PC-3 (cell line): Measurements from ENCODE around the gene PRPF31. TPM values are rescaled to one million over a fixed set of nuclear protein-coding genes. Genes with fewer than 3 reads are reported as not detected.

Source experiments
- ATAC-seq: fragments of 200-7000 bp; cut with Tn5 transposase; 2 replicates; pipeline ENCODE4 v1.9.1; 2020; ENCODE audit warnings: mild to moderate bottlenecking, moderate library complexity
- BruUV-seq: library from RNA; stranded (reverse); fragments of 400-500 nt; replicated peaks from 2 replicates; lab custom pipeline; 2021; lab: Mats Ljungman, UMichigan
- CTCF ChIA-PET: fragments of 300-600 bp; sonication (Branson Sonifier 250); formaldehyde crosslinking; loops from one replicate; lab custom pipeline; 2022; ENCODE audit warnings: antibody characterized with exemption; lab: Charles Lee
- POLR2A ChIA-PET: fragments of 300-600 bp; sonication (Branson Sonifier 250); formaldehyde crosslinking; loops from one replicate; lab custom pipeline; 2022; ENCODE audit warnings: antibody characterized with exemption; ENCODE audit not compliant: unreplicated experiment; lab: Charles Lee
- DNase-seq: peaks from one replicate; pipeline ENCODE4 v3.0.0-alpha.2; 2015
- H2AFZ ChIP-seq: fragments of 300-600 bp; sonication (generic); 2 replicates; pipeline ENCODE4 v1.6.0; 2016; ENCODE audit warnings: antibody characterized with exemption, low read length
- H3F3A ChIP-seq: fragments of 300-600 bp; sonication (generic); one replicate; pipeline ENCODE4 v1.6.0; 2017; ENCODE audit warnings: antibody characterized with exemption, low read length, control low read depth, mild to moderate bottlenecking; ENCODE audit not compliant: unreplicated experiment
- H3K27ac ChIP-seq: fragments of 300-600 bp; sonication (generic); 2 replicates; pipeline ENCODE4 v1.5.1; 2016; ENCODE audit warnings: mild to moderate bottlenecking, low read length
- H3K27me3 ChIP-seq: fragments of 300-600 bp; sonication (generic); 2 replicates; pipeline ENCODE4 v1.6.1; 2016; ENCODE audit warnings: low read length, mixed read lengths
- H3K36me3 ChIP-seq: fragments of 300-600 bp; sonication (generic); 2 replicates; pipeline ENCODE4 v1.6.1; 2016; ENCODE audit warnings: low read depth, mixed run types, low read length, mixed read lengths
- H3K4me1 ChIP-seq: fragments of 300-600 bp; sonication (generic); 2 replicates; pipeline ENCODE4 v1.5.1; 2016; ENCODE audit warnings: low read length; ENCODE audit not compliant: insufficient read depth
- H3K4me2 ChIP-seq: fragments of 300-600 bp; sonication (generic); 2 replicates; pipeline ENCODE4 v1.6.0; 2016; ENCODE audit warnings: low read length
- H3K4me3 ChIP-seq: fragments of 300-600 bp; sonication (generic); 2 replicates; pipeline ENCODE4 v1.5.1; 2016; ENCODE audit warnings: mild to moderate bottlenecking, low read length, mixed read lengths
- H3K79me2 ChIP-seq: fragments of 300-600 bp; sonication (generic); 2 replicates; pipeline ENCODE4 v1.6.1; 2017; ENCODE audit warnings: low read length, mixed read lengths
- H3K9ac ChIP-seq: fragments of 300-600 bp; sonication (generic); 2 replicates; pipeline ENCODE4 v1.6.0; 2016; ENCODE audit warnings: mild to moderate bottlenecking, low read length
- H3K9me2 ChIP-seq: fragments of 300-600 bp; sonication (generic); replicated peaks from 2 replicates; pipeline ENCODE4 v1.6.1; 2016; ENCODE audit warnings: mixed run types, low read length, mixed read lengths
- H3K9me3 ChIP-seq: fragments of 300-600 bp; sonication (generic); 2 replicates; pipeline ENCODE4 v1.6.1; 2016; ENCODE audit warnings: low read length, mixed read lengths
- H4K20me1 ChIP-seq: fragments of 300-600 bp; sonication (generic); 2 replicates; pipeline ENCODE4 v1.6.1; 2016; ENCODE audit warnings: low read length, mixed read lengths
- CTCF ChIP-seq: fragments of 300-600 bp; sonication (generic); conservative IDR thresholded peaks from 2 replicates; pipeline ENCODE4 v1.5.1; 2017; ENCODE audit warnings: antibody characterized with exemption, low read depth, mild to moderate bottlenecking, low read length
- EZH2 ChIP-seq: fragments of 300-600 bp; sonication (generic); IDR thresholded peaks from one replicate; pipeline ENCODE4 v1.6.1; 2017; ENCODE audit warnings: antibody characterized with exemption, mild to moderate bottlenecking, low read length; ENCODE audit not compliant: unreplicated experiment
- EZH2phosphoT487 ChIP-seq: fragments of 300-600 bp; sonication (generic); IDR thresholded peaks from 2 replicates; pipeline ENCODE4 v1.6.1; 2018; ENCODE audit warnings: mild to moderate bottlenecking, antibody characterized with exemption, low read length, borderline replicate concordance
- intact Hi-C: fragments of 100-400 bp; cut with micrococcal nuclease; formaldehyde crosslinking; loops from 2 replicates; pipeline ENCODE4 v1.9.0; 2023
- total RNA-seq: library from RNA; depleted of rRNA; stranded (reverse); fragments of >200 nt; gene quantifications from 2 replicates; pipeline ENCODE4 v1.2.3, GENCODE V29; 2014

PRPF31 gene
- total RNA-seq, 1 experiment from 2014 or later = 170 TPM

- no peak overlapping the region for H3K4me3 ChIP-seq
- no TSS peak for BruUV-seq
- no peaks in the 10 kb centered on the region for H3F3A ChIP-seq
- H2AFZ ChIP-seq = no peak overlapping the region
- no peaks in the 10 kb centered on the region for H3K4me1 ChIP-seq
- H3K27ac ChIP-seq = no peak overlapping the region
- intact Hi-C loops = no loop called here
- DNase-seq (no peak), ATAC-seq (no peak)
- no peak overlapping the region for H3K9ac ChIP-seq
- no peaks in the 10 kb centered on the region for H3K9me3 ChIP-seq
- no peaks in the 10 kb centered on the region for H3K9me2 ChIP-seq
- ChIA-PET POLR2A (interaction anchor here (0.6 kb wide), 1 partner anchor 1256 kb away, joined by 4 read pairs; no protein-coding TSS in a partner anchor), CTCF (no interaction called here)
- TF ChIP-seq EZH2 (no peak), EZH2phosphoT487 (no peak), CTCF (no peak)
- no peak overlapping the region for H3K4me2 ChIP-seq
- H4K20me1 ChIP-seq = no peaks in the 10 kb centered on the region
- H3K36me3 ChIP-seq = peaks cover 75% of the 10 kb centered on the region
- no peaks in the 10 kb centered on the region for H3K79me2 ChIP-seq
- no peaks in the 10 kb centered on the region for H3K27me3 ChIP-seq
These were observed 33.7 kb downstream of the PRPF31 start for GRCh38 chr19:54149021-54149812.

DNA sequence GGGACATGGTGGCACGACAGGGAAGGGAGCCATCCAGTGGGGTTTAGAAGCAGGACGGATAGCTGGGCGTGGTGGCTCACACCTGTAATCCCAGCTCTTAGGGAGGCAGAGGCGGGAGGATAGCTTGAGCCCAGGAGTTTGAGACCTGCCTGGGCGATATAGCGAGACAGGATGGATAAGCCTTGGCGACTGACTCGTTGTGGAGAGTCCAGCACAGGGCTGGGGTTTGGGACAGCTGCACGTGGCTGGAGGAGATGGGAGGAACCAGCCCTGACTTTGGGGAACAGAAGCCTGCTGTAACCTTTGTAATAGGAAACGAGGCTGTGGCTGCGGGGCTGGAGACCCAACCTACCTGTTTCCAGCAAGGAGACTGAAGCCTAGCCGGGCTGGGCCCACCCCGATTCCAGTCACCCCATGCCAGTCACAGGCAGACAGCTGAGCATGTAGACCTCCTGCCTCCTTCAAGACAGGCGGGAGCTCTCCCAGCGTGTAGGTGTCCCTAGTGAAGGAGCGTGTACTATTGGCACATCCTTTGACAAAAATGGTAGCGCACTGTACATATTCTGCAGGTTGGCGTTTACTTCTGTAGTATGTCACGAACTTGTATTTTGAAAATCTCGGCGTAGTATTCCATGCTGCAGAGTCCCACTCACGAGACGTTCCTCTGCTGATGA, 35.9 kb downstream of the PRPF31 start:
- H4K20me1 ChIP-seq = no peaks in the 10 kb centered on the region
- H3K9me3 ChIP-seq = no peaks in the 10 kb centered on the region
- H3K9ac ChIP-seq = no peak overlapping the region
- no peaks in the 10 kb centered on the region for H3K79me2 ChIP-seq
- no TSS peak for BruUV-seq
- H3K4me3 ChIP-seq = no peak overlapping the region
- no peak overlapping the region for H3K27ac ChIP-seq
- H3K27me3 ChIP-seq = no peaks in the 10 kb centered on the region
- ChIA-PET CTCF (no interaction called here), POLR2A (no interaction called here)
- no peaks in the 10 kb centered on the region for H3F3A ChIP-seq
- TF ChIP-seq EZH2phosphoT487 = no peak
- no peak overlapping the region for H3K4me2 ChIP-seq
- ATAC-seq = no peak
- no peak for DNase-seq
- no peaks in the 10 kb centered on the region for H3K4me1 ChIP-seq
- H3K36me3 ChIP-seq = peaks cover 74% of the 10 kb centered on the region
- H3K9me2 ChIP-seq = no peaks in the 10 kb centered on the region
- no peak overlapping the region for H2AFZ ChIP-seq
- intact Hi-C loops = no loop called here

- H2AFZ ChIP-seq = no peak overlapping the region
- H3K4me2 ChIP-seq = no peak overlapping the region
- no peaks in the 10 kb centered on the region for H4K20me1 ChIP-seq
- no peak overlapping the region for H3K9ac ChIP-seq
- POLR2A ChIA-PET = no interaction called here
- CTCF ChIA-PET = no interaction called here
- H3K27ac ChIP-seq = no peak overlapping the region
- H3K9me3 ChIP-seq = no peaks in the 10 kb centered on the region
- intact Hi-C loops = no loop called here
- TF ChIP-seq EZH2phosphoT487 = no peak
- H3K9me2 ChIP-seq = no peaks in the 10 kb centered on the region
- no peaks in the 10 kb centered on the region for H3F3A ChIP-seq
- H3K79me2 ChIP-seq = no peaks in the 10 kb centered on the region
- H3K4me1 ChIP-seq = no peaks in the 10 kb centered on the region
- no peaks in the 10 kb centered on the region for H3K27me3 ChIP-seq
- no peak for DNase-seq
- peaks cover 71% of the 10 kb centered on the region for H3K36me3 ChIP-seq
- BruUV-seq = no TSS peak
- no peak for ATAC-seq
- no peak overlapping the region for H3K4me3 ChIP-seq
These were observed 36.7 kb downstream of the PRPF31 start for GRCh38 chr19:54152267-54152666.
